Measurements from ENCODE around the gene SMIM15.

The SMIM15 gene

DNA sequence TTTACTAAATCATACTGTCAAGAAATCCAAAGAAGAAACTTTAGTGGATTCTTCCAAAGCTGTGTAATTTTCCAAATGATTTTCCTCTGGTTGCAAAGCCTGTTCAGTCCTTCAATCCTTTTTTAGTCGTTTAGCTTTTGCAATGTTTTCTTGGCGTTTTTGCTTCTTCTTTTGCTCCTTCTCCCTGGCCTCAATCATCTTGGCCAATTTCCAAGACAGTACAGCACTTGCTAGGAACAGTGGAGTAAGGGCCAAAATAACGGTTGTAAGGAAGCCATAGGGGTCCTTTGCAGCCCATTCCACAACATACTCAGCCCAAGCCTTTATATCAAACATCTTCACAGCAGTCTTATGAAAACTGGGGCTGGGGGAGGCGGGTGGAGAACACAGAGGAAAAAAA is 2.4 kb downstream of the SMIM15 start:
- DNase-seq (ENCODE audit: low read depth in 2 of 2) = no peak

DNA sequence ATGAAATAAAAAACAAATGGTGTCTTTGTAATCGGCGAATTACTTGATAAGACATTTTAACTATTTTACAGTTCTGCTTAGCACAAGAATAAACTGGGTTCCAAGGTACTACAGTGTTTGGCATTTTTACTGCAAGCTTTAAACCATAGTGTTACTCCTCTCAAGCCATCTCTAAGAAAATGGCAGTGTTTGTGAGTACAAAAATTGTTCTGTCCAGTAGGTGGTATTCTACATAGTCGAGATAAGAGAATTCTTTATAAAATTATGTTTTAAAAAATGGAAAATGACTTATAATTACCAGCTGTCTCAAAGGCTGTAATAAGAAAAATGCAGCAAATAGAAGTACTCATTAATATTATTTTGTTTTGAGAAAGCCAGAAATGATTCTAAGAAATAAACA is 3.2 kb downstream of the SMIM15 start:
- DNase-seq (ENCODE audit: low read depth in 2 of 2) = no peak

DNA sequence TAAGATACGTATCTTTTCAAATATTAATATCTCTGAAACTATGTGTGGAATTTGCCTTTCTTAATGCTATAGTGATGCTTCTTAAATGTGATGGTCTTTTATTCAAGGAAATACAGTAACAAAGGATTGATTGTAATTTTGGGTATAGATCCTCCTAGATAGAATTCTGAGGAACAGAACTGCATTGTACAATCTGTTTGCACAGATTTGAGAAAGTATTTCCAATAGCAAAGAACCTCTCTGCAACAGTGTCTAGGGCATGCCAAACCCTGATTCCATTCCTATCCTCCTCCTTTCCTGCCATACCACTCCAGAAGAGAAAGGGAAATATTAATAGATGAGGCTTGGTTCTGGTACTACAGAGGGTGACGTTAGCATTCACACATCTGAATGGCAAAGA is 10.4 kb downstream of the SMIM15 start:
- DNase-seq (ENCODE audit: low read depth in 2 of 2) = no peak

DNA sequence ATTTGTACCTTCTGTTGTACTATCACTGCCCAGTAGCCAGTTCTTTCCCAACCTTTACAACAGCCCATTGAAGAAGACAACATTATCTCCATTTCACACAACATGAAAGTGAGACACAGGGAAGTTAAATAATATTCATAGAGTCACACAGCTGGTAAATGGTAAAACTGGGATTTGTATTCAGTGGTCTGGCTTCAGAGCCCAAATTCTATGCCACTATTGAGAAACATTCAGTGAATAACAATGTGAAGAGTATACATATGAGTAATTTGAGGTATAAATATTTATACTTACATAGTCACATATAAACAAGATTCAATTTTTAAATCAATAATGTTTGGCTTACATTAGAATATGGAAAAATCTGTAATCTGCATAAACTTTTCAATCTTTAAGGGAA is 13.8 kb downstream of the SMIM15 start:
- DNase-seq (ENCODE audit: low read depth in 2 of 2) = no peak

DNA sequence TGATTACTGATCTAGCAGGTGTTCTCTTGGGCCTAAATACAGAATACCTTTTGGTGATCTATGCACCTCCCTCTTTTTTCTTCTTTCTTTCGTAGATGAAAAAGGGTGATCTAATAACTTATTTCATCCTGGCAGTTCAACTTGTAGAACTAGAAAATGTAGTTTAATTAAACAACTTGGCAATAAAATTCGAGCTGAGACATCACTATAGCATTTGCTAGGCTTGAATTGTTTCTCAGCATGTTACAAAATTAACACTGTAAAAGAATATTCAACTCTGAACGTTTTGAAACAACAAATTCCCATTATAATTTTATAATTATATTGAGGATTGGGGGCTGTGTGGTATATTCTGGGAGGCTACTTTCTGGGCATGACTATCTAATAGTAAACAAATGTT is 19.5 kb downstream of the SMIM15 start:
- no peak for DNase-seq (ENCODE audit: low read depth in 2 of 2)

DNA sequence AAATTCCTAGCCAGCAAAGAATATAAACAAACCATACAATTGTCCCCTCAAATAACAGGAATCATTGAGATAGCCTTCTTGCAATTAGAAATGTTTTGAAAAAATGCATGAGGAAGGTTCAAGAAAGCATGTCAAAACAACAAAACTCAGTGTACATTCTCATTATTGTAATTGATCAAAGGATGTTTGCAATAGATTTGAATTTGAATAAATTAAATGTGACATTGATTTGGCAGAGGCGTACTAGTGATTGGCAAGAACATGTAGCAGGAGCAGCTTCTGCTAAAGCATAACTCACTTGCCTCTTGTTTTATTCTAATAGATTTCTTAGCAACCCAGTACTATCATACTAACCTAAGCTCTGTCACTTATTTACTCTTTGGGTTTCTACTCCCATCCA is 19.9 kb downstream of the SMIM15 start:
- no peak for DNase-seq (ENCODE audit: low read depth in 2 of 2)

DNA sequence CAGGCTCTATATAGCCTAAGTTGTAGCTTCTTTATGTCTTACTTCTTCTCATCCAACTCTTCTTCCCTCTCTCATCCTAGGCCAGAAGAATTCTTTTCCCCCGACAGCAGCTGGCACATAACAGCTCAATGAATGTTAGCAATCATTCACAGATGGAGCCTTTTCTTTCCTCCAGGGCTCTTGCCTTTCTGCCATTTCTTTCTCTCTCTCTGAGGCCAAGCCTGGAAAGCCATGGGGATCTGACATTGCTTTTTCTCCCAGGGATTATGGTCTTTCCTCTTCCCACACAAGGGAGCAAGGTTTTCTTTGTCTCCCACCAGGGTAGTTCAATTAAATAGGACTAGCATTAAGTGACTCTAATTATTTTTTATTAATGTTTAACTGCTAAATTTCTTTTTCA is 20.5 kb downstream of the SMIM15 start:
- no peak for DNase-seq (ENCODE audit: low read depth in 2 of 2)

DNA sequence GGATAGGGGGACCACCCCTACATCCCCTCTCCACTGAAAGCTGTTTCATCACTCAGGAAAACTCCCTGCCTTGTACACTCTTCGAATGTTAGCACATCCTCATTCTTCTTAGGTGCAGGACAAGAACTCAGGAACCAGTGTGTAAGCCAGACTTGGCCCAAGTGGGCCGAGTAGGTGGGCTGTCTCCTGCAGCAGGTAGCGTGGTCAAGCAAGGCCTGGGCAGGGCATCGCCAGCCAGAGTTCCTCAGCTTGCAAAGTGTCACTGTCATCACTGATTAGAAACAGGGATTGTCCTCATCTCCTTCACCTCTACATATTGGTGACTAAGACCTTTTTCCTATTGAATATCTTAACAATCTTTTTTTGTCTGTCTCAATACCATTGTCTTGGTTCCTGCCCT is 22.3 kb downstream of the SMIM15 start:
- no peak for DNase-seq (ENCODE audit: low read depth in 2 of 2)

DNA sequence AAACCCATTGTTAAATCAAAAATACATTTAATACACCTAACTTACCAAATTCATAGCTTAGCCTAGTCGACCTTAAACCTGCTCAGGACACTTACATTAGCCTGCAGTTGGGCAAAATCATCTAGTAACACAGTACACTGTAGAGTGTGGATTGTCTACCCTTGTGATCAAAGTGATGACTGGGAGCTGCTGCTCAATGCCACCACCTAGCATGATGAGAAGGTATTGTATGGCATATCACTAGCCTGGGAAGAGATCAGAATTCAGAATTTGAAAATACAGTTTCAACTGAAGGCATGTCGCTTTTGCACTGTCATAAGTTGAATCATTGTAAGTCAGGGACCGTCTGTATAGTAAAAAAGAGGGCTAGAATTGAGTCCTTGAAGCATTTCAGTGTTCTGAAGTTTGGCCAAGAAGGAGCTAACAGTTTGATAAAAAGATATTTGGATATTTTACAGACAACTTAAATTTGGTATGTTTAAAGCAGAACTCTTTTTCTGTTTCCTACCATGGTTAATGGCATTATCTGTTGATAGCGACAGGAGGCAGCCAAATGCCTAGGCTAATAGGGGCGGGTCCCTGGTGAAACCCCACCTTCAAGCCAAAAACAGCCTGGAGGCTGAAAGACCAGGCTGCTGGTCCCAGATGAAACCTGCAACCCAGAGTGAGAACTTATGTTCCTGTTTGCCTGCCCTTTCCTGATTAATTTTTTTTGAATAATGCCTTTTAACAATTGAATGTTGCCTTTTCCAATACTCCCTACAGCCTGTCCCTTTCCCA is 23.0 kb downstream of the SMIM15 start:
- DNase-seq (ENCODE audit: low read depth in 2 of 2) = no peak

DNA sequence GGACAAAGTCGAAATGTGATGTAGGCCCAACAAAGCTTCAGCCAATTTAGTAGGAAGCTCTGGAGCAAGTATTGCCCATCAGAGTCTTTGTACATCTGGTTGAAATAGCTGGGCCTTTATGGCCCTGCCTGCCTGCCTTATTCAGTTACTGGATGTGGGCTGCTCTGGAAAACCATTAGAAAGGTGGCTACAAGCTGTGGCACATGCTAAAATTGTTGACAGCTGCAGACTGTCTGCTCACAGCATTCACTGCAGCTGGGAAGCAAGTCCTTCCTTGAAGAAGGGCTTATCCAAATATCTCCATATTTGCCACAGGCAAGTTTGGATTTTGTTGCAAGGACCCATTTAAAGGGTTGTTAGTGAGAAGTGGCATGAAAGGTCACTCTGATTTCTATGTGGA is 24.4 kb downstream of the SMIM15 start:
- DNase-seq (ENCODE audit: low read depth in 2 of 2) = no peak

DNA sequence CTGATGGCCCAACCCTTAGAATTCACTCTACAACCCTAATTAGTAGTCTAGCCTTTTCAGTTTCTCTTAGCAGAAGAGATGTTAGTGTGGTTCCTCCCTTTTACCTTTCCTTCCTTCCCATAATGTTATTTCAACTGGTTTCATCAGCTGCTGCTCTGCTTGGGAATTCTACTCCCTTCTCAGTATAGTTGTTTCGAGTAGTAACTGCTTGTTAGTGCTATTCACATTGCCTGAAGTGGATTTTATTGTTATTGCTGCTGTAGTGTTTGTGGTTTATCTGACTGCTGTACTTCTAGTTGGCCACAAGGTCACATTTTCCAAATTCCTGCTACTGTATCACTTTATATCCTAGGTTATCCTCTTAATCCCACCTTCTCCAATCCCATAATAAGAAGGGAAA is 29.7 kb downstream of the SMIM15 start:
- DNase-seq (ENCODE audit: low read depth in 2 of 2) = no peak

DNA sequence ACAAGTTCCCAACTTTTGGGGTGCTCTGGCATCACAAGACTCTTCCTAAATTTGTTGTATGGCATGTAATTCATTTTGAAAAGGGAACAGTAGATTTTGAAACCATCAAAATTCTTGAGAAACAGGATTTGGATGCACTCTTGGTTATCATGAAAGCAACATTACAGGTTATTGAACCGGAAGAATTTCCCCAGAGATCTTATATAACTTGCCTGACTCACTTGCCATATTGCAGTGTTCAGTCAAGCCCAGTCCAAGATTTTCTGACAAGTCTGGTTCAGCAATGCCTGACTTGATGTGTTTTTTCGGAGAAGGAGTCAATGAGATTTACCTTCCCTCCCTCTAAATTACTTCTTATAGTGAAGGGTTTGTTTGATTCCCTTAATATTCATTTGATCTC is 32.0 kb downstream of the SMIM15 start:
- no peak for DNase-seq (ENCODE audit: low read depth in 2 of 2)

DNA sequence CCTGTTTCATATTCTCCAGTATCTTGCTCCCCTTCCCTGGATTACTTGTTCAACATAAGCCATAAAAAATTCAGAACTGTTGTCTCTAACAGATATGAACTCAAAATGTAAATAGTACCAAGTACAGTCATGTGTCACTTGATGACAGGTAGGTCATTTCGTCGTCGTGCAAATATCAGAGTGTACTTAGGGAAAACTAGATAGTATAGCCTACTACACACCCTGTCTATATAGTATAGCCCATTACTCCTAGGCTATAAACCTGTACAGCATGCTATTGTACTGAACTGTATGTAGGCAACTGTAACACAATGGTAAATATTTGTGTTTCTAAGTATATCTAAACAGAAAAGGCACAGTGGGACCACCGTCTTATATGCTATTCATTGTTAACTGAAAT is 39.1 kb downstream of the SMIM15 start:
- DNase-seq (ENCODE audit: low read depth in 2 of 2) = no peak

DNA sequence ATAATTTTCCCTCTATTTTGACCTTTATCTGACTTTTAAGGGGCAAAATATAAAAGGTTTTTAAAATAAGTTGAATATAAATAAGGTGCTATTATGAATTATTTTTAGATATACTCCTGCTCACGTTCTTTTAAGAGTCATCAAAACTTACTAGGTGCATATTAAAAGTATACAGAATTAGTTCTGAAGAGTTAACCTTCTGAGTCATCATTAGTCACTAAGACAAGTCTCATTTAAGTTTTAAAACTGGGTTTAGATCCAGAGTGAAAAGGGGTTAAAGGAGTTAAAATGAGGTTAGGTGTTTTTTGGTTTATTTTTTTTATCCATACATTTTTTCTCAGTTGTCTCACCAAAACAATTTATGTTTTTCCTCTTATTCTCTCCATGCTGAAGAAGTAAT is 41.7 kb downstream of the SMIM15 start:
- no peak for DNase-seq (ENCODE audit: low read depth in 2 of 2)

DNA sequence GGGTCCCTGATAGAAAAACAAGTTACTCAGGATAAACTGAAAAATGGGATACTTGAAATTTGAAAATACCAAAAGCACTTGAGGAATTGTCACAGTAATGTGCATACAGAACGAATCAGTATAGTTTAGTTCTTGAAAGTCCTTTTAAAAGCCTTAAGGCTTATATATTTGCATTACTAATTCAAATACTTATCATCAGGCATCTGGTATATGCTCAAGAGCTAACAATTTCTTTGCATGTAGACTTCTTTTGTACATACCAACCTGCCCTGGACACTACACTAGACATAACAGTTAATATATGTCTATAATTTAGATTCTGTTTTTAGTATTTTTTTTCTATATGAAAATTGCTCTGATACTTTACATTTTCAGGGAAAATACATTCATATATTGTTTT is 43.2 kb downstream of the SMIM15 start:
- DNase-seq (ENCODE audit: low read depth in 2 of 2) = no peak

DNA sequence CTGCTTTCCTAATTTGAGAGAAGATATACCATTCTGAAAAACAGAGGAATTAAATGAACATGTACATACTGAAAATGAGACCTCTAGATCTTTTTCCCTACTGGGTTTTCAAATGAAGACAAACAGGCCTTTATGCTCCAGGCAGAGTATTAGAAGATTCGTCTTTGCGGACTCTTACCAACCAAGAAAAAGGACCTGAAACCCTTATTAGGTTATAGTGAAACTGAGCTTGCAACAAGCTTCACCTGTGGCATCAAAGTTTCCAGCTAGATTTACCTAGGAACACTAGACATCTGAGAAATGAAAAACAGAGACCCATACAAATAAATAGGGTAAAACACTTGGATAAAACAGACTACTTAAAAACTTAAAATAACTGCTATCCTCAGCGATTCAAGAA is 46.3 kb downstream of the SMIM15 start:
- DNase-seq (ENCODE audit: low read depth in 2 of 2) = no peak

DNA sequence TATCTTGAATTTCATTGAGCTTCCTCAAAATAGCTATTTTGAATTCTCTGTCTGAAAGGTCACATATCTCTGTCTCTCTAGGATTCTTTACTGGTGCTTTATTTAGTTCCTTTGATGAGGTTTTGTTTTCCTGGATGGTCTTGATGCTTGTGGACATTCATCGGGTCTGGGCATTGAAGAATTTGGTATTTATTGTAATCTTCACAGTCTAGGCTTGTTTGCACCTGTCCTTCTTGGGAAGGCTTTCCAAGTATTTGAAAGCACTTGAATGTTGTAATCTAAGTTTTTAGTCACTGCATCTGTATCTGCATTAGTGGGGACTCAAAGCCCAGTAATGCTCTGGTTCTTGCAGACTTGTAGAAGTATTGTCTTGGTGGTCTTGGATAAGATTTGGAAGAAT is 47.8 kb downstream of the SMIM15 start:
- no peak for DNase-seq (ENCODE audit: low read depth in 2 of 2)
